Osteocyte (in vitro differentiated cells): ENCODE results near the gene ALPI. TPM values are rescaled to one million over a fixed set of nuclear protein-coding genes. Genes with fewer than 3 reads are reported as not detected.

Experiments used
- DNase-seq: peaks from one replicate; pipeline ENCODE4 v3.0.0; 2021; ENCODE audit warnings: mixed read lengths; ENCODE audit not compliant: unreplicated experiment; ENCODE audit errors: extremely low spot score
- H3K27ac Mint-ChIP-seq: one replicate; pipeline ENCODE4 v1.8.0; 2021; ENCODE audit warnings: mild to moderate bottlenecking, mixed read lengths; ENCODE audit not compliant: unreplicated experiment
- H3K27me3 Mint-ChIP-seq: one replicate; pipeline ENCODE4 v1.8.0; 2021; ENCODE audit warnings: mixed read lengths; ENCODE audit not compliant: unreplicated experiment
- H3K36me3 Mint-ChIP-seq: one replicate; pipeline ENCODE4 v1.8.0; 2021; ENCODE audit warnings: mixed read lengths; ENCODE audit not compliant: unreplicated experiment
- H3K4me1 Mint-ChIP-seq: one replicate; pipeline ENCODE4 v1.8.0; 2021; ENCODE audit warnings: mixed read lengths; ENCODE audit not compliant: unreplicated experiment
- H3K4me3 Mint-ChIP-seq: one replicate; pipeline ENCODE4 v1.8.0; 2021; ENCODE audit warnings: mild to moderate bottlenecking, moderate library complexity, mixed read lengths; ENCODE audit not compliant: unreplicated experiment
- H3K9me3 Mint-ChIP-seq: one replicate; pipeline ENCODE4 v1.8.0; 2021; ENCODE audit warnings: mixed read lengths; ENCODE audit not compliant: unreplicated experiment
- total RNA-seq: library from RNA; stranded (reverse); gene quantifications from 2 replicates; pipeline ENCODE4 v1.2.1, GENCODE V29; 2021
- TF ChIP-seq, protein P1 (sequence below): fragments of 200-600 bp; sonication (generic); IDR thresholded peaks from 2 replicates; pipeline ENCODE4 v1.5.0; 2021; ENCODE audit warnings: antibody characterized with exemption, mild to moderate bottlenecking, moderate library complexity

The ALPI gene
- total RNA-seq, 1 donor from 2014 or later = not detected

DNA sequence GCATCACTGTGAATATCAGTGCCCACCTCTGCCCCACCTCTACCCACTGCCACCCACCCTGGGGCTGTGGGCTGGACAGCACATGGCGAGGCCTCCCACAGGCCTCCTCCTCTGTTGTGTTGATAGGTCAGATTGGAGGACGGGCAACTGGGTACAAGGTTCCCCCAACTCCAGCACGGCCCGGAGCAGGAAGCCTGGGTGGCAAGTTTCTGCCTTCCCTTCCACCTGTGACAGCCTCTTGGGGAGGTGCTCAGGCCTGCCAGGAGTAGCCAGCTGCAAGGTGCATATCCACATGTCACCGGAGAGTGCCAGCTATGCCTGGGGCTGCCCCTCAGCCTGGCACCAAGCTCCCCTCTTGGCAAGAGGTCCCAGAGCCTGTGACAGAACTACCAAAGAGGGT is 38.6 kb downstream of the ALPI start:
- H3K9me3 Mint-ChIP-seq = no peaks in the 10 kb centered on the region

DNA sequence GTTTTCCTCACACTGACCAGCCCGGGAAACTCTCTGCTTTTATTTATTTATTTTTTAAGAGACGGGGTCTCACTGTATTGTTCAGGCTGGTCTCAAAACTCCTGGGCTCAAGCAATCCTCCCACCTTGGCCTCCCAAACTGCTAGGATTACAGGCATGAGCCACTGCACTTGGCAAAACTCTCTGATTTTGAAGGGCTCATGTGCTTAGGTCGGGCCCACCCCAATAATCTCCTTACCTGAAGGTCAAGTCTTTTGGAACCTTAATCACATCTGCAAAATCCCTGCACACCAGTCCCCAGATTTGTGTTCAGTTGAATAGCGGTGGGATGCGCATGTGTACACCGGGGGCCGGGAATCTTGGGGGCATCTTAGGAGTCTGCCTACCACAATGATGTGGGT is 39.3 kb downstream of the ALPI start:
- DNase-seq = no peak
- Mint-ChIP-seq H3K4me1 (peaks cover under 1% of the 10 kb centered on the region), H3K9me3 (no peaks in the 10 kb centered on the region), H3K27ac (no peak overlapping the region), H3K36me3 (no peaks in the 10 kb centered on the region), H3K4me3 (no peak overlapping the region), H3K27me3 (peaks cover 21% of the 10 kb centered on the region)
- TF ChIP-seq, protein P1, sequence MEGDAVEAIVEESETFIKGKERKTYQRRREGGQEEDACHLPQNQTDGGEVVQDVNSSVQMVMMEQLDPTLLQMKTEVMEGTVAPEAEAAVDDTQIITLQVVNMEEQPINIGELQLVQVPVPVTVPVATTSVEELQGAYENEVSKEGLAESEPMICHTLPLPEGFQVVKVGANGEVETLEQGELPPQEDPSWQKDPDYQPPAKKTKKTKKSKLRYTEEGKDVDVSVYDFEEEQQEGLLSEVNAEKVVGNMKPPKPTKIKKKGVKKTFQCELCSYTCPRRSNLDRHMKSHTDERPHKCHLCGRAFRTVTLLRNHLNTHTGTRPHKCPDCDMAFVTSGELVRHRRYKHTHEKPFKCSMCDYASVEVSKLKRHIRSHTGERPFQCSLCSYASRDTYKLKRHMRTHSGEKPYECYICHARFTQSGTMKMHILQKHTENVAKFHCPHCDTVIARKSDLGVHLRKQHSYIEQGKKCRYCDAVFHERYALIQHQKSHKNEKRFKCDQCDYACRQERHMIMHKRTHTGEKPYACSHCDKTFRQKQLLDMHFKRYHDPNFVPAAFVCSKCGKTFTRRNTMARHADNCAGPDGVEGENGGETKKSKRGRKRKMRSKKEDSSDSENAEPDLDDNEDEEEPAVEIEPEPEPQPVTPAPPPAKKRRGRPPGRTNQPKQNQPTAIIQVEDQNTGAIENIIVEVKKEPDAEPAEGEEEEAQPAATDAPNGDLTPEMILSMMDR = no peak

More for the DNA sequence above, 38.6 kb downstream of the ALPI start:
- TF ChIP-seq, protein P1 = no peak
- Mint-ChIP-seq H3K36me3 (no peaks in the 10 kb centered on the region), H3K4me3 (no peak overlapping the region), H3K27ac (no peak overlapping the region), H3K4me1 (peaks cover 2% of the 10 kb centered on the region), H3K27me3 (peaks cover 18% of the 10 kb centered on the region)
- DNase-seq = no peak

DNA sequence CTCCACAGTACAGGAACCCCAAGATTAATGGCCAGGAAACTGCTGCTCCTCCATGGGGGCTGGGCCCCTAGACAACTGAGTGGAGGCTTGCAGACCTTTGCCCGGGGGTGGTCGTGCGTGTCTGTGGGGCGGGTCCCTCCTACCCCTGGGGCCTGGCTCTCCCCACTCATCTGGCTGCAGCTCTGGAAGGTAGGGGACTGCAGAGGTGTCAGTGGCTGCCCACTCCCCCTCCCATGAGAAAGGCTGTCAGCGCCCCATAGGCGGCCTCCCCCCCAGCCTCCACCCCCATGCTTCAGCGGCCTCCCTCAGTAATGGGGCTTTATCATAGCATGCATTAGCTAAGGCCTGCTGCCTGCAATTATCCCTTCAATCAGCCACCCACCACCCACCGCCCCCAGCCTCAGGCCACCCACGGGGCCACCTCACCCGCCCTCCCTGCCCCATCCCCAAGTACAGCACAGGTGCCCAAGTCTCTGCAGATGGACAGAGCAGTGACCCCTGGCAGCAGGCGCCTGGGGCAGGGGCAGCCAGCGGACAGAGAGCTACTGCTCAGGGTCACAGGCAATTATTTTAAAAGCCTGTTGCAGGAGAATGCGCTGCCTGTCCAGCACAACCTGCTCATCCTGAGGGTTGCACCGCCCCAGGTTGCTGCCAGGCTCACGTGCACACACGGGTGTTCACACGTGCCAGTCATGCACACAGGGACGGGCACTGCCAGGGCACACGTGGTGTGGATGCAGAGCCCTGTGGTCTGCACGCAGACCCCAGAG is 40.7 kb downstream of the ALPI start:
- TF ChIP-seq, protein P1 = no peak
- H3K36me3 Mint-ChIP-seq = no peaks in the 10 kb centered on the region
- no peaks in the 10 kb centered on the region for H3K9me3 Mint-ChIP-seq
- H3K4me3 Mint-ChIP-seq = no peak overlapping the region
- H3K27ac Mint-ChIP-seq = no peak overlapping the region
- peaks cover 22% of the 10 kb centered on the region for H3K27me3 Mint-ChIP-seq
- no peaks in the 10 kb centered on the region for H3K4me1 Mint-ChIP-seq
- no peak for DNase-seq

DNA sequence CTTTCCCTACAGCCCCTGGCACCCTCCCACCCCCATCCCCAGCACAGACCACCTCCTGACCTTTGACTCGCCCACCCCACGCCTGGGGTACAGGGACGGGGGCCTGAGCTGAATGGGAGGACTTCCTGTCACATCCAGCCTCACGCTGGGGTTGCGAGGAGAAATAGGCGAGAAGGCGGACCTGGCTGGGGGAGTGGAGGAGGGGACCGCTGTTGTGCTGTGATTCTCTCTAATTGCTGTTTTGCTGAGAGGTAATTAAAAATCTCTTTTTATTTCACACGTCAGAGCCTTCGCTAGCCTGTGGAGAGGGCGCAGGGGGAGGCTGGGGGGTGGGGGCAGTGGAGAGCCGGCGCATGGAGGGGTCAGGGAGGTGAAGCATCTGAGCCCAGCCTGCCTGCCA is 41.4 kb downstream of the ALPI start:
- H3K27me3 Mint-ChIP-seq = peaks cover 23% of the 10 kb centered on the region
- H3K4me1 Mint-ChIP-seq = no peaks in the 10 kb centered on the region
- H3K9me3 Mint-ChIP-seq = no peaks in the 10 kb centered on the region
- DNase-seq = no peak
- TF ChIP-seq, protein P1 = no peak
- no peak overlapping the region for H3K27ac Mint-ChIP-seq
- no peak overlapping the region for H3K4me3 Mint-ChIP-seq
- no peaks in the 10 kb centered on the region for H3K36me3 Mint-ChIP-seq

DNA sequence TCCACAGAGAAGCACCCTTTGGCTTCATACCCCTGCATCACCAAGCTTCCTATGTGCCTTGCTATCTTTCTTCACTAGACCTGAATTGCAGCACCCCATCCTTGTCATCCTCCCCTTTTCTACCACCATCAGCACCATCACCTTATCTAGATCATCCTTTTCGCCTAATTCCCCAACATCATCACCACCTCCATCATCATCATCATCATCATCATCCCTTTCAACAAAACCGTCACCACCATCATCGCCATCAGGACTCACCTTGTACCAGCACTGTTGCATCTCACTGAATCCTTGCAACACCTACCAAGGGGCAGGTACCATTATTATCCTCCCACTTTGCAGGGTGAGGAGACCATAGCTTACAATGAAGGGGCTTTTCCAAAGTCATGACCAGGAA is 42.5 kb downstream of the ALPI start:
- H3K4me1 Mint-ChIP-seq = peaks cover 5% of the 10 kb centered on the region
- no peaks in the 10 kb centered on the region for H3K9me3 Mint-ChIP-seq

More for the DNA sequence above, 42.5 kb downstream of the ALPI start:
- no peak overlapping the region for H3K27ac Mint-ChIP-seq
- no peak for DNase-seq
- TF ChIP-seq, protein P1 = no peak
- H3K36me3 Mint-ChIP-seq = no peaks in the 10 kb centered on the region
- H3K4me3 Mint-ChIP-seq = no peak overlapping the region
- peaks cover 26% of the 10 kb centered on the region for H3K27me3 Mint-ChIP-seq
